ENCODE results near the gene CHST4.
A peak's percentile ranks its signal among the peaks of the same experiment; 100 is the strongest.
"Not testable (repeated sequence)": the region's sequence is repeated elsewhere in the genome, so short reads cannot be mapped to it uniquely, and the experiment has no call there.

Gene CHST4

GRCh38 chr16:71552698-71553503 is 26.7 kb downstream of the CHST4 start:
- H3K4me1 Mint-ChIP-seq, result no peaks in the 10 kb centered on the region
- H3K9me3 Mint-ChIP-seq, result no peaks in the 10 kb centered on the region
- no peak for ATAC-seq
- no peak overlapping the region for H3K4me3 Mint-ChIP-seq
- H3K27me3 Mint-ChIP-seq, result no peaks in the 10 kb centered on the region
- DNase-seq, result no peak
- no peak overlapping the region for H3K27ac Mint-ChIP-seq

- no peak overlapping the region for H3K4me3 Mint-ChIP-seq
- DNase-seq, result no peak
- H3K27ac Mint-ChIP-seq, result no peak overlapping the region
- H3K27me3 Mint-ChIP-seq, result peaks cover 5% of the 10 kb centered on the region
- H3K4me1 Mint-ChIP-seq, result no peaks in the 10 kb centered on the region
- ATAC-seq, result no peak
- no peaks in the 10 kb centered on the region for H3K9me3 Mint-ChIP-seq
Measured at GRCh38 chr16:71555230-71555891, 29.1 kb downstream of the CHST4 start.

- ATAC-seq, result no peak
- Mint-ChIP-seq H3K9me3 (peaks cover 4 to 11% of the 10 kb centered on the region in 2 donors), H3K27me3 (peaks cover 5% of the 10 kb centered on the region)
Measured at GRCh38 chr16:71557299-71557698, 31.1 kb downstream of the CHST4 start.

DNA sequence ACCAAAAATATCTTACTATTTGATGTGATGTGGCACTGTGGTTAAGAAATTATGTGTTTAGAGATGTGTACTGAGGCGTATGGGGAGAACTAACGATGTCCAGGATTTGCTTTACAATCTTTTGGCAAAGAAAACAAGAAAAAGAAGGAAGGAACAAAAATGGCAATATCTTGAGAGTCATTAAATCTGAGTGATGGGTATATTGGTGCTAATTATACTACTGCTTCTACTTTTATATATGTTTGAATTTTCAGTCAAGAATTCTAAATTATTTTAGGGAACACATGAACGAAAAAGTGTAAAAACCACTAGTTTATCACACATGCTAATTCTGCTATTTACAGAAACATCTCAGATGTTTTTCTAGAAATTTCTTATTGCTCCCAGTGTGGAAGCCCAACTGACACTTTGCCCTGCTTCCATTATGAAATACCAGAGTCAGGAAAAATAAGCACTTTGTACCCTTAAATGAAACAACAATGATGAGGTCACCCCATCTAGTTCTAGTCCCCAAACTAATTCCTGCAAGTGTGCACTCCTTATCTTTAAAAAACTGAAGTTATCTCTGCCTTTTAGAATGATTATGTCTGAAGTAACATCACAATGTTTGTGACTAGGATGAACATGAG is 31.8 kb downstream of the CHST4 start:
- DNase-seq, result no peak
- H3K27ac Mint-ChIP-seq, result no peak overlapping the region
- H3K9me3 Mint-ChIP-seq, result peaks cover 4 to 19% of the 10 kb centered on the region in 2 donors
- peaks cover 5% of the 10 kb centered on the region for H3K27me3 Mint-ChIP-seq
- no peak for ATAC-seq
- H3K4me1 Mint-ChIP-seq, result no peaks in the 10 kb centered on the region
- no peak overlapping the region for H3K4me3 Mint-ChIP-seq

More at GRCh38 chr16:71557299-71557698, 31.1 kb downstream of the CHST4 start:
- Mint-ChIP-seq H3K4me1 (no peaks in the 10 kb centered on the region), H3K27ac (no peak overlapping the region), H3K4me3 (no peak overlapping the region)
- no peak for DNase-seq

DNA sequence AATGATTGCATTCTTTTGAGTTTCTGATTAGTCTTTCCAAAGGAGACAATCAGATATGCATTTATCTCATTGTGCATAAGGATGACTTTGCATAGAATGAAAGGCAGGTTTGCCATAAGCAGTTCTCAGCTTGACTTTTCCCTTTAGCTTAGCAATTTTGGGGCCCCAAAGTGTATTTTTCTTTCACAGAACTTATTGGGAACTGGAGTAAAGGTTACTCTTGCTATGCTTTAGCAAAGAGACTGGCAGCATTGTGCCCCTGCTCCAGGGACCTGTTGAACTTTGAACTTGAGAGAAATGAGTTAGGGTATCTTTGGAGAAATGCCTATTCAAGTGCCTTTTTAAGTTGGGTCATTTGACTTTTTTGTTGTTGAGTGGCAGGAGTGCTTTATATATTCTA is 33.6 kb downstream of the CHST4 start:
- H3K27ac Mint-ChIP-seq, result no peak overlapping the region
- H3K27me3 Mint-ChIP-seq, result peaks cover 5% of the 10 kb centered on the region
- ATAC-seq (no peak), DNase-seq (no peak)
- no peak overlapping the region for H3K4me3 Mint-ChIP-seq
- peaks cover 10% of the 10 kb centered on the region for H3K4me1 Mint-ChIP-seq
- peaks cover 4 to 19% of the 10 kb centered on the region in 2 donors for H3K9me3 Mint-ChIP-seq

GRCh38 chr16:71561886-71562285 is 35.7 kb downstream of the CHST4 start:
- H3K9me3 Mint-ChIP-seq, result peaks cover 4 to 19% of the 10 kb centered on the region in 2 donors

GRCh38 chr16:71562552-71562951 is 36.3 kb downstream of the CHST4 start:
- ATAC-seq, result no peak
- Mint-ChIP-seq H3K4me3 (no peak overlapping the region), H3K27ac (no peak overlapping the region), H3K4me1 (peaks cover 22% of the 10 kb centered on the region), H3K9me3 (peaks cover 4 to 19% of the 10 kb centered on the region in 2 donors), H3K27me3 (peaks cover 5% of the 10 kb centered on the region)
- DNase-seq, result no peak

More at GRCh38 chr16:71561886-71562285, 35.7 kb downstream of the CHST4 start:
- not testable (repeated sequence) for ATAC-seq, H3K4me3 Mint-ChIP-seq, DNase-seq, H3K27me3 Mint-ChIP-seq, H3K27ac Mint-ChIP-seq
- peaks cover 22% of the 10 kb centered on the region for H3K4me1 Mint-ChIP-seq

DNA sequence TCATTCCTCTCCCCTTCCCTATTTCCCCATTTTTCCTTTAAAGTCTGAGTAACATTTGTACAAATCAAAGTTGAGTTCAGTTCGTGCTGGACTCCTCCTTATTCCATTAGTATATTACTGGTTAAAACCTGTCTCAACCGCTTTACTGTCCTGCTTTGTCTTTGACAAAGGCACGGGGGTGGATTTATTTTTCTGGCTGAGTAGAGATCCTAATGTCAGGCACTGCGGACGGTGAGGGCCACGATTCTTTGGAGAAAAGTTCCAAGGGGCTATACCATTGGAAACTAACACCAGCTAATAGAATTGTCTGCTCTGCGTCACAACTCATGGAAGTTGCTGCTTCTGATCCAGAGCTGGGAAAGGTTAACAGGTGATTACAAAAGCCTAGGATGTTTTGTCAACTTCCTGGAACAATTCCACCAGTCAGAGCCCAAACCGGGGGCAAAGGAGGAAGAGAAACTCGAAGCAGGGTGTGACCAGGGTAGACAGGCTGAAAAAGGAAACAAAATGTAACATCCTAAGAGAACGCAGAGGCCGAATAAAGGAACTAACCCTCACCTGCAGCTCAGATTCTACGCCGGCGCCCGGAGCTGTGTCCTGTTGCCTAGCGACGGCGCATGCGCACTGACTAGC is 38.2 kb downstream of the CHST4 start:
- Mint-ChIP-seq H3K9me3 (peaks cover 4 to 19% of the 10 kb centered on the region in 2 donors), H3K4me3 (peak overlapping the region; percentile 93 to 94), H3K27ac (peak overlapping the region; percentile 96 to 98), H3K27me3 (no peaks in the 10 kb centered on the region), H3K4me1 (peaks cover 22% of the 10 kb centered on the region)
- ATAC-seq (no peak), DNase-seq (no peak)

DNA sequence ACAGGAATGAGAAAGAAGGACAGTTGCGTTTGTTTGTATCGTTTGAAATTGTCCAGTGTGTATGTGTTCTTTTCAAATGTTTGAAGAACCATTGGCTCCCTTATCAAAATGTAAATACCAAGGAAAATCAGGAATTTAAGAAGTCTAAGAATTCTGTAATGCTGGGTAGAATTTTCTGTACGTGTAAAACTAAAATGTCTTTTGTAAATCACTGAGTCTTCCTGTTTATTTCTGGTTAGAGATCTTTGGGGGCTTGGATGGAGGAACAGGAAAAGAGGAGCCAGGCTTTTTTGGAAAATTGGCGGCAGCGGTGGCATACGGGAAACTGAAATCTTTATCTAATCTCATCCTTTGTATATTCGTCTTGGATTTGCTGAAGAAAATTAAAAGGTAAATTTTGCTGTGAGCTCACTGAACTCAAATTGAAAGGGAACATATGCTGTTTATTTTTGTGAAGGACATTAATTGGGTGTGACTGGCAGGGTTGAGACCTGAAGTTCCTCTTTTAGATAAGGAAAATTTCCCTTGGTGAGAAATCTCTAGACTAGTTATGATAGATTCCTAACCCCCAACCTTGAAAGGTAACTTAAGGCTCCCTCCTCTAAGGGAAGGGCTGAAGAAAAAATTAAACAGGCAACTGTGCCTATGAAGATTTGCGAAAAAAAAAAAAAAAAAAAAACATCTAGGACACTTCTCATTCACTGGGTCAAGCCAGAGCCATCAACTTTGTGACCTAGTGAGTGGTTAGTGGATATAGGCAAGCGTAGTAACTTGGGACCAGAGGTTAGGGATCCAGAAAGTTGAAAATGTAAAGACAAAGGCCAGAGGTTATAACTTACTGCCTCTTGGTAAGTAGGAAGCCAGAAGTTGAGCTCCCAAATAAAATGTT is 39.8 kb downstream of the CHST4 start:
- Mint-ChIP-seq H3K4me1 (peaks cover 22% of the 10 kb centered on the region), H3K27me3 (no peaks in the 10 kb centered on the region), H3K4me3 (peak overlapping the region; percentile 93 to 94), H3K9me3 (peaks cover 4 to 19% of the 10 kb centered on the region in 2 donors), H3K27ac (peak overlapping the region; percentile 27 to 96)
- DNase-seq (no peak), ATAC-seq (no peak)

DNA sequence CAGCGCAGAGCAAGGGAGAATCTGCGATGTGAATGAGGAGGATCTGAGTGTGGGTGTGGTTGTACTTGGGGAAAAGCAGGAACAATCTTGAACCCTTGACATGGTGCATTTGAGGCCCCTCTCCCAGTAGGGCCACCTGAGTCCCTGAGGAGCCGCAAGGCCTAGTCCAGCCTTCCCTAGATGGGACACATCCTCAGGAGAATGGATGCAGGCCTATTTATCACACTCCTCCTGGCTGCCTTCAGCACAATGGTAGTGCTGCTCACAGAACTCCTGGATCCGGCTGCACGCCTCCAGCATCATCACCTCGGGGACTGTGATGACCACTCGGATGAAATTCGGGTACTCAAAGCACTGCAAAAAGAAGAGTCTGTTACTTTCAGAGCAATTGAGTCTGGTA is 41.7 kb downstream of the CHST4 start:
- Mint-ChIP-seq H3K27ac (no peak overlapping the region), H3K4me3 (no peak overlapping the region), H3K4me1 (peaks cover 22% of the 10 kb centered on the region), H3K27me3 (no peaks in the 10 kb centered on the region), H3K9me3 (peaks cover 0 to 2% of the 10 kb centered on the region in 2 donors)
- DNase-seq, result no peak
- no peak for ATAC-seq

GRCh38 chr16:71568551-71568950 is 42.3 kb downstream of the CHST4 start:
- H3K4me3 Mint-ChIP-seq, result no peak overlapping the region
- no peak for ATAC-seq
- H3K27ac Mint-ChIP-seq, result no peak overlapping the region
- H3K27me3 Mint-ChIP-seq, result no peaks in the 10 kb centered on the region
- peaks cover 22% of the 10 kb centered on the region for H3K4me1 Mint-ChIP-seq
- no peak for DNase-seq
- no peaks in the 10 kb centered on the region for H3K9me3 Mint-ChIP-seq

DNA sequence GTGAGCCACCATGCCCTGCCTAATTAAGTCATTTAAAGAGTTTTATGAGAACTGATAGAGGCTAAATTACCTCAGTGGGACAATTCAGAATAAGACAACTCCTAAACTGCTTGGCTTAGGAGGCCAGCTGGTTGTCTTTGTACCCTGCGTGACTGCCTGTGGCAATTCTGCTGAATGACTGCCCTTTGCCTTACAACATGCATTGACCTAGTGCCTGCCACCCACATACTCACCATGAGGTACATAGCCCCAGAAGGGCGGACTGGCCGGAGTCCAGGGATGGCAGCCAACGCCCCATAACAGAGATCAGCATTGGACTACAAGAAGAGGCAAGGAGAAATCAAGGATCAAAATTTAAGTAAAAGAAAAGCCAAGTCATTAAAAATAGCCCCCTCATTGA is 43.4 kb downstream of the CHST4 start:
- DNase-seq, result no peak
- Mint-ChIP-seq H3K27ac (no peak overlapping the region), H3K27me3 (no peaks in the 10 kb centered on the region), H3K9me3 (no peaks in the 10 kb centered on the region), H3K4me3 (no peak overlapping the region), H3K4me1 (peaks cover 14% of the 10 kb centered on the region)
- no peak for ATAC-seq

DNA sequence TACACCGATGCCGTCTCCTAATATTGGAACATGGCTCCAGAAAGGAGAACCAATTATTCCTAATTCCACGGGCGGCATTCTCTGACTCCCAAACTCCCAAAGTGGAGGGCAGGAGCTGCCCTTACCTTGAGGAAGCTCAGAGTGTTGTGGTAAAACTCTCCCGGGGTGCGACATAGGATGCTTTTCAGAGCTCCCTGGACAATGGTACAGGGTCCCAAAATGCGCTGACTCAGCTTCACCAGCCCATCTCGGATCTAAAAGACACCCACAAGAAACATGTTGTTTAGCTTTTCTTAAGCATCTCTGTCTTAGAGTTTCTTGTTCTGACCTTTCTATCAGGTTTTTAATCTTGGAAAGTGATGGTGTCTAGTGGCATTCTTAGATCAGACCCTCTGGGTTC is 43.9 kb downstream of the CHST4 start:
- Mint-ChIP-seq H3K4me3 (no peak overlapping the region), H3K27me3 (no peaks in the 10 kb centered on the region), H3K27ac (no peak overlapping the region), H3K9me3 (no peaks in the 10 kb centered on the region), H3K4me1 (peaks cover 10% of the 10 kb centered on the region)
- DNase-seq (no peak), ATAC-seq (no peak)

DNA sequence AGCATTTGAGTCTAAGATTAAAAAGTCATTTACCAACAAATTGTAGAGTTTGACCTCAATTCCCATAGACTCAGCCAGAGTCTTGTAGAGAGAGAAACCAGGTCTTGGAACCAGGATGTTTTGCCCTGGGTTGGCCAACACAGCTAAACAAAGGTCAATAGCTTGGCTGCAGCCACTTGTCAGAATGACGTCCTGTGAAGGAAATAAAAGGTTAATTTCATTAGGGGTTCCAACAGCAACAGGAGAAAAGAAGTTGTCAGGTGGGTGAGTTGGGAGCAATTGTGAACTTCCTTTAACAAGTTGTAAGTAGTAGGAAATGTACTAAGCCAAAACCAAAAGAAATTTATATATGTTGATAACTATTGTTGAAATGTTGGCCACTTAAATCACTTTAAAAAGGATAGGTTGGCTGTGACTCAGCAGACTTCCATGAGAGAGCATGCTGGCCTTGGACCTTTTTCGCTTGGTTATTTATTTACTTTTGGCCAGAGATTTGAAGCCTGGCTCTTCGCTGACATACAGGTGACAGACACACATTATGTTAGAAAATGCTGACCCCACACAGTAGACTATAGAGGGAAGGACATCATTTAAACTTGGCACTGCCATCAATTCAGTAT is 46.4 kb downstream of the CHST4 start:
- Mint-ChIP-seq H3K4me1 (no peaks in the 10 kb centered on the region), H3K9me3 (no peaks in the 10 kb centered on the region), H3K4me3 (no peak overlapping the region), H3K27me3 (peaks cover 20% of the 10 kb centered on the region), H3K27ac (no peak overlapping the region)
- DNase-seq (no peak), ATAC-seq (no peak)
